ENCODE results near the gene PPM1N. TPM values are rescaled to one million over a fixed set of nuclear protein-coding genes. Genes with fewer than 3 reads are reported as not detected.

The PPM1N gene
- total and polyA plus RNA-seq, 2 of the 13 experiments (the other 11 are each of a cell fraction or from before 2014, with no cell fraction given): 0.31 to 1.8 TPM

DNA sequence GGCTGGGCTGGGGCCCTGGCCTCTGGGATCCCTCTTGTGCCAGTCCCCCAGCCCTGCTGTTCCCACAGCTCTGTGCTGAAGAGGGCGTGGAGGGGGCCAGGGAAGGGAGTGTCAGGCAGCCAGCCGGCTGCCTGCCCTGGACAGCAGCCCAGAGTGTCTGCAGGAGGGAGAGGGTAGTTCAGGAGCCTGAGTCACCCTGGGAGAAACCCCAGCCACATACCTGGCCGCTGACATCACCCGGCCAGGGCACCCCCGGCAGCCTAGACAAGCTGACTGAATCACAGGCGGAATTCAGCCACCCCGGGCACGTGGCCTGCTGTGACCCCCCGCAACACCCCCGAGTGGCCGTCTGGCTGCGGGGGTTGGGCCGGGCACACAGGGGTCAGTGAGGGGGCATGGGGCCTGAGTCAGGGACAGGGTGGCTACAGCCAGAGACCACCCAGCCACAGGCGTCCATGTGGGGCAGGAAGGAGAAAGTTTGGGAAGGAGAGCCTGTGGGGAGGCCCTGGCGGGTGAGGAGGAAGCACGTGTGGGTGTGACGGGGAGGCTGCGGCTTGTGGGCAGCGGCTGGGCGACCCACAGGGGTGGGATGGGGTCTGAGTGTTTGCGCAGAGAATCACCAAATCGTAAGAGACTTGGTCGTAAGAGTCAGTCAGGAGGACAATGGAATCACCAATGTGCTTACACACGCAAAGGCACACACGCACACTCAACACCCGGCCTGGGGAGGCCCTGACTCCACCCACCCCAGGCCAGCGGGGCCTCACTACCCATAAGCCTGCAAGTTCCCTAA lies 42.3 kb upstream of the PPM1N start (continued):
- TF ChIP-seq, protein P1, sequence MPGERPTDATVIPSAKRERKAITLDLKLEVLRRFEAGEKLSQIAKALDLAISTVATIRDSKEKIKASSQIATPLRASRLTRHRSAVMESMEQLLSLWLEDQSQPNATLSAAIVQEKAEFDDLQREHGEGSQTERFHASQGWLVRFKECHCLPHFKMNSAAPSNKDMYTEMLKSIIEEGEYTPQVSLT (CRISPR knock-in tag; IDR thresholded peaks at IDR 0.05; ENCODE audit: borderline replicate concordance, low read depth): no peak
- no peak for TF ChIP-seq TEAD2 (CRISPR knock-in tag; IDR thresholded peaks at IDR 0.05)
- no peak for TF ChIP-seq ZNF878 (CRISPR knock-in tag; IDR thresholded peaks at IDR 0.05)
- TF ChIP-seq, protein P2, sequence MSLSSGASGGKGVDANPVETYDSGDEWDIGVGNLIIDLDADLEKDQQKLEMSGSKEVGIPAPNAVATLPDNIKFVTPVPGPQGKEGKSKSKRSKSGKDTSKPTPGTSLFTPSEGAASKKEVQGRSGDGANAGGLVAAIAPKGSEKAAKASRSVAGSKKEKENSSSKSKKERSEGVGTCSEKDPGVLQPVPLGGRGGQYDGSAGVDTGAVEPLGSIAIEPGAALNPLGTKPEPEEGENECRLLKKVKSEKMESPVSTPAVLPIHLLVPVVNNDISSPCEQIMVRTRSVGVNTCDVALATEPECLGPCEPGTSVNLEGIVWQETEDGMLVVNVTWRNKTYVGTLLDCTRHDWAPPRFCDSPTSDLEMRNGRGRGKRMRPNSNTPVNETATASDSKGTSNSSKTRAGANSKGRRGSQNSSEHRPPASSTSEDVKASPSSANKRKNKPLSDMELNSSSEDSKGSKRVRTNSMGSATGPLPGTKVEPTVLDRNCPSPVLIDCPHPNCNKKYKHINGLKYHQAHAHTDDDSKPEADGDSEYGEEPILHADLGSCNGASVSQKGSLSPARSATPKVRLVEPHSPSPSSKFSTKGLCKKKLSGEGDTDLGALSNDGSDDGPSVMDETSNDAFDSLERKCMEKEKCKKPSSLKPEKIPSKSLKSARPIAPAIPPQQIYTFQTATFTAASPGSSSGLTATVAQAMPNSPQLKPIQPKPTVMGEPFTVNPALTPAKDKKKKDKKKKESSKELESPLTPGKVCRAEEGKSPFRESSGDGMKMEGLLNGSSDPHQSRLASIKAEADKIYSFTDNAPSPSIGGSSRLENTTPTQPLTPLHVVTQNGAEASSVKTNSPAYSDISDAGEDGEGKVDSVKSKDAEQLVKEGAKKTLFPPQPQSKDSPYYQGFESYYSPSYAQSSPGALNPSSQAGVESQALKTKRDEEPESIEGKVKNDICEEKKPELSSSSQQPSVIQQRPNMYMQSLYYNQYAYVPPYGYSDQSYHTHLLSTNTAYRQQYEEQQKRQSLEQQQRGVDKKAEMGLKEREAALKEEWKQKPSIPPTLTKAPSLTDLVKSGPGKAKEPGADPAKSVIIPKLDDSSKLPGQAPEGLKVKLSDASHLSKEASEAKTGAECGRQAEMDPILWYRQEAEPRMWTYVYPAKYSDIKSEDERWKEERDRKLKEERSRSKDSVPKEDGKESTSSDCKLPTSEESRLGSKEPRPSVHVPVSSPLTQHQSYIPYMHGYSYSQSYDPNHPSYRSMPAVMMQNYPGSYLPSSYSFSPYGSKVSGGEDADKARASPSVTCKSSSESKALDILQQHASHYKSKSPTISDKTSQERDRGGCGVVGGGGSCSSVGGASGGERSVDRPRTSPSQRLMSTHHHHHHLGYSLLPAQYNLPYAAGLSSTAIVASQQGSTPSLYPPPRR (CRISPR knock-in tag; IDR thresholded peaks at IDR 0.05; ENCODE audit: borderline replicate concordance): peak; percentile 49; the same call in 1 of the 2 replicates
- TF ChIP-seq, protein P3, sequence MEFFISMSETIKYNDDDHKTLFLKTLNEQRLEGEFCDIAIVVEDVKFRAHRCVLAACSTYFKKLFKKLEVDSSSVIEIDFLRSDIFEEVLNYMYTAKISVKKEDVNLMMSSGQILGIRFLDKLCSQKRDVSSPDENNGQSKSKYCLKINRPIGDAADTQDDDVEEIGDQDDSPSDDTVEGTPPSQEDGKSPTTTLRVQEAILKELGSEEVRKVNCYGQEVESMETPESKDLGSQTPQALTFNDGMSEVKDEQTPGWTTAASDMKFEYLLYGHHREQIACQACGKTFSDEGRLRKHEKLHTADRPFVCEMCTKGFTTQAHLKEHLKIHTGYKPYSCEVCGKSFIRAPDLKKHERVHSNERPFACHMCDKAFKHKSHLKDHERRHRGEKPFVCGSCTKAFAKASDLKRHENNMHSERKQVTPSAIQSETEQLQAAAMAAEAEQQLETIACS (CRISPR knock-in tag; IDR thresholded peaks at IDR 0.05): 0 out of 2 replicates have a peak, but pooled peaks have one; percentile 45
- TF ChIP-seq ZNF567 (CRISPR knock-in tag; IDR thresholded peaks at IDR 0.05; ENCODE audit: borderline replicate concordance): no peak
- no peak for TF ChIP-seq ZNF713 (CRISPR knock-in tag; IDR thresholded peaks at IDR 0.05)
- TF ChIP-seq, protein P4, sequence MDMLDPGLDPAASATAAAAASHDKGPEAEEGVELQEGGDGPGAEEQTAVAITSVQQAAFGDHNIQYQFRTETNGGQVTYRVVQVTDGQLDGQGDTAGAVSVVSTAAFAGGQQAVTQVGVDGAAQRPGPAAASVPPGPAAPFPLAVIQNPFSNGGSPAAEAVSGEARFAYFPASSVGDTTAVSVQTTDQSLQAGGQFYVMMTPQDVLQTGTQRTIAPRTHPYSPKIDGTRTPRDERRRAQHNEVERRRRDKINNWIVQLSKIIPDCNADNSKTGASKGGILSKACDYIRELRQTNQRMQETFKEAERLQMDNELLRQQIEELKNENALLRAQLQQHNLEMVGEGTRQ (IDR thresholded peaks at IDR 0.05; ENCODE audit: low read depth, low read length): no peak; the same call in 1 of the 2 replicates
- TF ChIP-seq, protein P4 (CRISPR knock-in tag; IDR thresholded peaks at IDR 0.05; ENCODE audit: borderline replicate concordance): peak; percentile 84
- no peak for TF ChIP-seq ZNF383 (CRISPR knock-in tag; IDR thresholded peaks at IDR 0.05; ENCODE audit: borderline replicate concordance)
- 0 out of 2 replicates have a peak, but pooled peaks have one; percentile 40 for TF ChIP-seq KLF12 (CRISPR knock-in tag; IDR thresholded peaks at IDR 0.05; ENCODE audit: borderline replicate concordance)
- 0 out of 2 replicates have a peak, but pooled peaks have one; percentile 32 for TF ChIP-seq NKX3-1 (CRISPR knock-in tag; IDR thresholded peaks at IDR 0.05)
- TF ChIP-seq HCFC1 (IDR thresholded peaks at IDR 0.05; ENCODE audit: low read depth, low read length): no peak
- TF ChIP-seq ZNF589 (CRISPR knock-in tag; conservative IDR thresholded peaks at IDR 0.05): no peak
- TF ChIP-seq, protein P5, sequence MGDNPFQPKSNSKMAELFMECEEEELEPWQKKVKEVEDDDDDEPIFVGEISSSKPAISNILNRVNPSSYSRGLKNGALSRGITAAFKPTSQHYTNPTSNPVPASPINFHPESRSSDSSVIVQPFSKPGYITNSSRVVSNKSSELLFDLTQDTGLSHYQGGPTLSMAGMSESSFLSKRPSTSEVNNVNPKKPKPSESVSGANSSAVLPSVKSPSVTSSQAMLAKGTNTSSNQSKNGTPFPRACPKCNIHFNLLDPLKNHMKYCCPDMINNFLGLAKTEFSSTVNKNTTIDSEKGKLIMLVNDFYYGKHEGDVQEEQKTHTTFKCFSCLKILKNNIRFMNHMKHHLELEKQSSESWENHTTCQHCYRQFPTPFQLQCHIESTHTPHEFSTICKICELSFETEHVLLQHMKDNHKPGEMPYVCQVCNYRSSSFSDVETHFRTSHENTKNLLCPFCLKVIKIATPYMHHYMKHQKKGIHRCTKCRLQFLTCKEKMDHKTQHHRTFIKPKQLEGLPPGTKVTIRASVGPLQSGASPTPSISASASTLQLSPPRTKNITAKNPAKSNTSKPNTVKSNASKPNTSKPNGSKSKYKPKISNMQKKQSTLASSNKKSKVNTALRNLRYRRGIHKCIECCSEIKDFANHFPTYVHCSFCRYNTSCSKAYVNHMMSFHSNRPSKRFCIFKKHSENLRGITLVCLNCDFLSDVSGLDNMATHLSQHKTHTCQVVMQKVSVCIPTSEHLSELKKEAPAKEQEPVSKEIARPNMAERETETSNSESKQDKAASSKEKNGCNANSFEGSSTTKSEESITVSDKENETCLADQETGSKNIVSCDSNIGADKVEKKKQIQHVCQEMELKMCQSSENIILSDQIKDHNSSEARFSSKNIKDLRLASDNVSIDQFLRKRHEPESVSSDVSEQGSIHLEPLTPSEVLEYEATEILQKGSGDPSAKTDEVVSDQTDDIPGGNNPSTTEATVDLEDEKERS (CRISPR knock-in tag; IDR thresholded peaks at IDR 0.05): peak; percentile 36; the same call in 1 of the 2 replicates
